ENCODE results near the gene HMGCL. TPM values are rescaled to one million over a fixed set of nuclear protein-coding genes. Genes with fewer than 3 reads are reported as not detected.
"Not testable (repeated sequence)": the region's sequence is repeated elsewhere in the genome, so short reads cannot be mapped to it uniquely, and the experiment has no call there.

The HMGCL gene
- polyA plus RNA-seq, 3 donors: 74.2 to 86.7 (median 76.9) TPM

- no peak for DNase-seq
Observed at GRCh38 chr1:23784846-23785245, 40.4 kb downstream of the HMGCL start.

GRCh38 chr1:23783141-23783540 is 42.1 kb downstream of the HMGCL start:
- not testable (repeated sequence) for DNase-seq

GRCh38 chr1:23779826-23780371 is 45.3 kb downstream of the HMGCL start:
- no peak for DNase-seq

DNA sequence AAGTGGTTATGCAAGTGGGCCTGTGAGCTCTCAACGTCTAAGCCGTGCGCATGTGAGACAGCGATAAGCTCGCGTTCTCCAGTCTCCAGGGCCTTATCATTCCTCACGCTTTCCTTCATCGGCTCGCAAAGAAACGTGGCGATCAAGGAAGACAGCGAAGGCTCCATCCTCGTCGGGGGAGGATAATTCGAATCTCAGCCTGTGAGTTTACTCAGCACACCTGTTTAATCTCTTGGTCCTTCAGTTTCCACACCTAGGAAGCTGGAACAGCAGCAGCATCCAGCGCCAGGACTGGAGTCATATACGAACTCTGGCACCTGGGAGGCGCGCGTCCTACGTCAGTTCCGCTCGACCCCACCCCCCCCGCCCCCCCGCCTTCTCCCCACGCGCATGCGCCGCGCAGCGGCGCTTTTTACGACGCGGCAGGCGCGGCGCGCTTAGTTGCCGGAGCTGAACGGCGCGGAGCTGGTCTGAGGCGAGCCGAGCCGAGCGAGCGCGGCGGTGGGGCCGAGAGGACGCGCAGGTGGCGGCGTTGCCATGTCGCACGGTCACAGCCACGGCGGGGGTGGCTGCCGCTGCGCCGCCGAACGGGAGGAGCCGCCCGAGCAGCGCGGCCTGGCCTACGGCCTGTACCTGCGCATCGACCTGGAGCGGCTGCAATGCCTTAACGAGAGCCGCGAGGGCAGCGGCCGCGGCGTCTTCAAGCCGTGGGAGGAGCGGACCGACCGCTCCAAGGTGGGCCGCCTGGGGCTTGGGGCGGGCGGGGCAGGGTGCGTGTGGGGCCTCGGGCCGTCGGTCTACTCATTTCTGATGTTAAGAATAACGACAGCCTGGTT is 47.0 kb downstream of the HMGCL start, which contains the start of gene PITHD1:
TSS of gene PITHD1 (plus strand) at position 440 of the 836 bp plus-strand sequence. CDS start at position 538, 98 bp downstream.
- DNase-seq: peak; percentile 79

DNA sequence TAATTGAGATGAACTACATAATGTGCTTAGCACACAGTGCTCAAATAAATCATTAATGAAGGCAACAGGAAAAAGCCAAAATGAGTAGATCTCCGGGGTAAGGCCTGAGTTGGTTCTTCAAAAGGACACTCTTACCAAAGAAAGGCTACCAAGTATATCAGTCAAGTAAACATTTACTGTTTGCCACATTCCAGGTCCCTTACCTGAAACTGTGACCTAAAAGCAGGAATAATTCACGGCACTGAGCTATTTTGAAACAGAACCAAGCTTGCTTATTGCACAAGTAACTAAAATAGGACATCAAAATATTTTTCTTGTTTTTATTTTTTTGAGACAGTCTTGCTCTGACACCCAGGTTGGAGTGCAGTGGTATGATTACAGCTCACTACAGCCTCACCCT is 49.0 kb downstream of the HMGCL start:
- DNase-seq: no peak

- no peak for DNase-seq
Observed at GRCh38 chr1:23774174-23774880, 50.9 kb downstream of the HMGCL start.

GRCh38 chr1:23772854-23773242 is 52.4 kb downstream of the HMGCL start:
- DNase-seq: no peak

DNA sequence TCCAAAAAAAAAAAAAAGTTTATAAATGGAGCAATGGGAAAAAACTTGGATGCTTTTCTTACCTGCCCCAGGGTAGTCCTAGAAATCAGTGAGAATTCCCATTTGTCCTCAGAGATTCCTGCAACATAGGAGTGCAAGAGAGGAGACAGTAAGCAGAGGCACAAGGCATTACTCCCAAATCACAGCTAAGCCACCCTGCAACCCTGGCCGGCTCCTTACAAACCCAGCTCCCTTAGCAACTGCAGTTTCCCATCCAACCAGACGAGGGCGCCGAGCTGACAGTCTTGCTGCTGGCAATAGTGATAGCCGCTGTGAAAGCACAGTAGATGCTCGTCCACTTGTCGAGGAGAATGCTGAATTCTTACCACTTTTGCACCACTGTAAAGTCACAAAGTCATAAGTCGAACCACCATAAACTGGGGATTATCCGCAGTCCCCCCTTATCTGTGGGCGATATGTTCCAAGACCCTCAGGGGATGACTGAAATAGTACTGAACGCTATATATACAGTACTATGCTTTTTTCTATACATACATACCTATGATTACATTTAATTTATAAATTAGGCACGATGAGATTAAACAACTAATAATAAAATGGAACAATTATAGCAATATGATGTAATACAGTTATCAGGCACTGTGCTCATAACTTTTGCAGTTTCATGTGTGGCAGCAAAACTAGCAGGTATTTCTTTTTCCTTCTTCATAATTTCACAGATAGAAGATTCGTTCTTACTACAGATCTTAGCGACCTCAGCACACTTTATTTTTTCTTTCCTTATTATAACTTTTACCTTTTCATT is 53.0 kb downstream of the HMGCL start:
- peak; percentile 75 for DNase-seq

GRCh38 chr1:23768733-23769132 is 56.5 kb downstream of the HMGCL start:
- DNase-seq: no peak

GRCh38 chr1:23763041-23763577 is 62.1 kb downstream of the HMGCL start:
- DNase-seq: no peak

DNA sequence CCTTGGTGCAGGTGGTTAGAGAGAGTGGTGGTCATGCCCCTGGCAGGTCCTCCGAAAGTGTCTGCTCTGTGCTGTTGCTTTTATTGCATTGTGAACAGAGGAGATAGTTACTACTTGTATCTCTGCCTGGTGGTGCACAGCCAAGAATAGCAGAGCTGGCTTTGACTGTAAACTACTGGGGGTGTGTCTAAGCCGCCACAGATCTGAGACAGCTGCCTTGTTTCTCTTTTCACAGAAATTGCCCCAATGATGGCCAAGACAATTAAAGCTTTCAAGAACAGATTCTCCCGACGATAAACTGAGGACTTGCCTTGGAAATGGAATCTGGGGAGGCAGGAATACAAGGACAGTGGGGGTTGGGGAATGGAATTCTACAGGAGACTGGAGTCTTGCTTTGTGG is 66.0 kb downstream of the HMGCL start:
- DNase-seq: no peak

DNA sequence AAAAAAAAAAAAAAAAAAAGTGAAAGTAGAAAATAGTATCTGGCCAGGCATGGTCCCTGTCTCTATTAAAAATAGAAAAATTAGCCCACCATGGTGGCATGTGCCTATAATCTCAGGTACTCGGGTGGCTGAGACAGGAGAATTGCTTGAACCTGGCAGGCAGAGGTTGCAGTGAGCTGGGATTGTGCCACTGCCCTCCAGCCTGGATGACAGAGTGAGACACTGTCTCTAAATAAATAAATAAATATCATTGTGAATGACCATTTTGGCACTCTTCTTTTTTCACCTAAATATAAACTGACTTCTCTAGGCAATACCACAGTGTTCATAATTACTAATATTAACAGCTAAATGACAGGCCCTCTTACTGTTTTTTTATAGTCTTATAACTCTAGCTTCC is 67.4 kb downstream of the HMGCL start:
- no peak for DNase-seq

DNA sequence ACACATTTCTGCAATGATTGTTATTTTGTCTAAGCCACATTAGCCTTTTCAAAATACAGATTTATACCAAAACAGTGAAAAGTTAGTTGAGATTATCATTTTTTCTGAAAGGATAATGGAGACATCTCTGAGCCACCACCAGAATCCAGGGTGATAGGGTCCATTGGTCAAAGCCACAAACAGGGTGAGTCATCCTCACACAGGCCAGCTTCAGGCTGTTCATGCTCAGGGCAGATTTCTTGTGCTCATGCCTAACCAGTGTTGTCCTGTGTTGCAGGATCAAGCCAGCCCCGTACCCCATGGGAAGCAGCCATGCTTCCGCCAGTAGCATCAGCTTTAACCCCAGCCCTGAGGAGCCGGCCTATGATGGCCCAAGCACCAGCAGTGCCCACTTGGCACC is 68.6 kb downstream of the HMGCL start:
- no peak for DNase-seq

DNA sequence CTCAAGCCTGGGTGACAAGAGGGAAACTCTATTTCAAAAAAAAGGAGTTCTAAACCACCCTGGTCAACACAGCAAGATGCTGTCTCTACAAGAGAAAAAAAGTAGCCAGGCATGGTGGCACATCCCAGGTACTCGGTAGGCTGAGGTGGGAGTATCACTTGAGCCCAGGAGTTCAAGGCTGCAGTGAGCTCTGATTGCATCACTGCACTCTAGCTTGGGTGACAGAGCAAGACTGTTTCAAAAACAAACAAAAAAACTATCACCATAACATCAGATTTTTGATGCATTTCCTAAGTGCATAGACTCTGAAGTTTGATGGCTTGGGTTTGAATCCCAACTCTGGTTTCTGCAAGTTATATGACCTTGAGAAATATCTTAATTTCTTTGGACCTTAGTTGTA is 72.3 kb downstream of the HMGCL start:
- DNase-seq: no peak

Other genes starting within 250 kb of the HMGCL start
- gene RPL11, start 133.6 kb downstream of the HMGCL start, polyA plus RNA-seq (ENCODE audit: insufficient read length in 3 of 3): 1,000 to 10,000 TPM; 2,047 to 2,741 (median 2,177) TPM
- 10 to 100 TPM; 34.3 to 38.2 (median 36.0) TPM for gene ELOA, start 82.0 kb downstream of the HMGCL start, polyA plus RNA-seq (ENCODE audit: insufficient read length in 3 of 3)
- 10 to 100 TPM; 59.4 to 63.3 (median 60.3) TPM for gene PITHD1, start 47.0 kb downstream of the HMGCL start, polyA plus RNA-seq (ENCODE audit: insufficient read length in 3 of 3)
- 10 to 100 TPM; 72.4 to 87.2 (median 78.9) TPM for gene LYPLA2, start 34.3 kb downstream of the HMGCL start, polyA plus RNA-seq (ENCODE audit: insufficient read length in 3 of 3)
- gene GALE, start 24.7 kb downstream of the HMGCL start, polyA plus RNA-seq (ENCODE audit: insufficient read length in 3 of 3): 10 to 100 TPM; 38.2 to 44.2 (median 38.9) TPM
- gene FUCA1, start 42.9 kb upstream of the HMGCL start, polyA plus RNA-seq (ENCODE audit: insufficient read length in 3 of 3): 10 to 100 TPM; 35.3 to 40.4 (median 40.0) TPM
- gene CNR2, start 87.9 kb upstream of the HMGCL start, polyA plus RNA-seq (ENCODE audit: insufficient read length in 3 of 3): under 1 TPM; 0.12 to 0.17 (median 0.14) TPM
- gene PNRC2, start 134.4 kb upstream of the HMGCL start, polyA plus RNA-seq (ENCODE audit: insufficient read length in 3 of 3): 100 to 1,000 TPM; 213 to 233 (median 214) TPM
- 100 to 1,000 TPM; 180 to 269 (median 237) TPM for gene SRSF10, start 154.9 kb upstream of the HMGCL start, polyA plus RNA-seq (ENCODE audit: insufficient read length in 3 of 3)

Data from renal pelvis (tissue), 4 donors.